ENCODE measurements around the gene LRRC28. TPM values are rescaled to one million over a fixed set of nuclear protein-coding genes. Genes with fewer than 3 reads are reported as not detected.

Gene LRRC28
- total RNA-seq, 1 experiment from 2014 or later, result 21.4 TPM

GRCh38 chr15:99409097-99409473 is 157.8 kb downstream of the LRRC28 start:
- ChIA-PET POLR2A (interaction anchor here (1.1 kb wide), 1 partner anchor 299 kb away, joined by 6 read pairs; no protein-coding TSS in a partner anchor), CTCF (interaction anchor here (0.6 to 3.5 kb wide), 5 partner anchors 10 to 347 kb away, joined by 3 to 62 read pairs (median 3); no protein-coding TSS in a partner anchor), RAD21 (ENCODE audit: low non-redundant PET in 1 of 2, low total read pairs in 2 of 2, uncharacterized antibody in 2 of 2, unreplicated experiment in 2 of 2) (interaction anchor here in 1 of 2 experiments (1.0 to 1.9 kb wide), 2 partner anchors 295 to 347 kb away, joined by 3 to 12 read pairs; no protein-coding TSS in a partner anchor)
- Histone ChIP-seq H4K20me1 (ENCODE audit: insufficient read depth) (no peaks in the 10 kb centered on the region), H3K4me2 (ENCODE audit: low read length) (peak overlapping the region; percentile 18; the same call in 1 of the 2 replicates), H3K4me1 (ENCODE audit: control insufficient read depth in 1 of 2, insufficient read depth in 2 of 2, low read length in 2 of 2) (peaks cover 0 to 8% of the 10 kb centered on the region in 2 experiments; a peak in 1 of 4 replicates), H3K9me3 (ENCODE audit: control insufficient read depth in 1 of 2, insufficient read depth in 1 of 2, low read depth in 1 of 2, low read length in 2 of 2) (no peaks in the 10 kb centered on the region), H3K79me2 (ENCODE audit: insufficient read depth, low read length) (no peaks in the 10 kb centered on the region), H3K9ac (ENCODE audit: low read length) (no peak overlapping the region), H2AFZ (ENCODE audit: low read depth, low read length, poor library complexity, severe bottlenecking) (no peak overlapping the region), H3K4me3 (replicated peaks in 1 of 2; ENCODE audit: low read depth in 1 of 2, low read length in 2 of 2) (no peak overlapping the region), H3K27me3 (ENCODE audit: insufficient read depth, low read length) (no peaks in the 10 kb centered on the region), H3K27ac (ENCODE audit: low read depth, low read length) (no peak overlapping the region), H3K36me3 (ENCODE audit: control insufficient read depth in 1 of 2, insufficient read depth in 2 of 2, low read length in 2 of 2) (no peaks in the 10 kb centered on the region), H3K9me2 (ENCODE audit: insufficient read depth) (no peaks in the 10 kb centered on the region)
- intact Hi-C loops (cut with micrococcal nuclease), result loop anchor here (1.0 kb wide), 1 partner anchor 295 kb away; no protein-coding TSS in a partner anchor
- DNase-seq (ENCODE audit: low read depth, low spot score) (peak; percentile 38), ATAC-seq (peak; percentile 98)
- BruUV-seq (replicated peaks), result no TSS peak
- TF ChIP-seq SP1 (IDR thresholded peaks at IDR 0.05; ENCODE audit: low read depth), result no peak
- peak; percentile 59 to 75 (median 64); a peak in 5 of 6 replicates for TF ChIP-seq CTCF (IDR thresholded peaks at IDR 0.05 in 2 of 3, conservative IDR thresholded peaks at IDR 0.05 in 1 of 3; ENCODE audit: borderline replicate concordance in 1 of 3, insufficient read depth in 1 of 3, low read depth in 2 of 3, low read length in 2 of 3)
- TF ChIP-seq RAD21 (IDR thresholded peaks at IDR 0.05; ENCODE audit: low read depth), result peak; percentile 88

GRCh38 chr15:99409560-99409959 is 158.3 kb downstream of the LRRC28 start:
- Histone ChIP-seq H2AFZ (ENCODE audit: low read depth, low read length, poor library complexity, severe bottlenecking) (no peak overlapping the region), H3K27me3 (ENCODE audit: insufficient read depth, low read length) (no peaks in the 10 kb centered on the region), H3K9ac (ENCODE audit: low read length) (no peak overlapping the region), H4K20me1 (ENCODE audit: insufficient read depth) (no peaks in the 10 kb centered on the region), H3K79me2 (ENCODE audit: insufficient read depth, low read length) (no peaks in the 10 kb centered on the region), H3K9me3 (ENCODE audit: control insufficient read depth in 1 of 2, insufficient read depth in 1 of 2, low read depth in 1 of 2, low read length in 2 of 2) (no peaks in the 10 kb centered on the region), H3K4me1 (ENCODE audit: control insufficient read depth in 1 of 2, insufficient read depth in 2 of 2, low read length in 2 of 2) (peaks cover 0 to 10% of the 10 kb centered on the region in 2 experiments; a peak in 1 of 4 replicates), H3K4me3 (replicated peaks in 1 of 2; ENCODE audit: low read depth in 1 of 2, low read length in 2 of 2) (no peak overlapping the region), H3K4me2 (ENCODE audit: low read length) (no peak overlapping the region), H3K9me2 (ENCODE audit: insufficient read depth) (no peaks in the 10 kb centered on the region), H3K36me3 (ENCODE audit: control insufficient read depth in 1 of 2, insufficient read depth in 2 of 2, low read length in 2 of 2) (no peaks in the 10 kb centered on the region), H3K27ac (ENCODE audit: low read depth, low read length) (no peak overlapping the region)
- ChIA-PET CTCF (interaction anchor here (0.6 to 3.5 kb wide), 5 partner anchors 10 to 347 kb away, joined by 3 to 62 read pairs (median 3); no protein-coding TSS in a partner anchor), POLR2A (interaction anchor here (1.1 kb wide), 1 partner anchor 299 kb away, joined by 6 read pairs; no protein-coding TSS in a partner anchor), RAD21 (ENCODE audit: low non-redundant PET in 1 of 2, low total read pairs in 2 of 2, uncharacterized antibody in 2 of 2, unreplicated experiment in 2 of 2) (interaction anchor here in 1 of 2 experiments (1.9 kb wide), 1 partner anchor 295 kb away, joined by 12 read pairs; no protein-coding TSS in a partner anchor)
- DNase-seq (ENCODE audit: low read depth, low spot score) (no peak), ATAC-seq (peak; percentile 11)
- no TSS peak for BruUV-seq (replicated peaks)
- intact Hi-C loops (cut with micrococcal nuclease), result loop anchor here (1.0 kb wide), 1 partner anchor 295 kb away; no protein-coding TSS in a partner anchor
- TF ChIP-seq REST (IDR thresholded peaks at IDR 0.05; ENCODE audit: low read depth) (no peak), SP1 (IDR thresholded peaks at IDR 0.05; ENCODE audit: low read depth) (no peak), ATF3 (IDR thresholded peaks at IDR 0.05) (no peak), ZNF274 (IDR thresholded peaks at IDR 0.05; ENCODE audit: low read depth, low read length) (no peak), ZBTB33 (IDR thresholded peaks at IDR 0.05; ENCODE audit: extremely low read depth, insufficient replicate concordance, low read length) (no peak), SIN3A (IDR thresholded peaks at IDR 0.05; ENCODE audit: low read depth) (no peak), EZH2phosphoT487 (IDR thresholded peaks at IDR 0.05; ENCODE audit: borderline replicate concordance) (no peak), POLR2A (IDR thresholded peaks at IDR 0.05; ENCODE audit: borderline replicate concordance, extremely low read depth, insufficient read depth, insufficient read length) (no peak)

All from HCT116 (cell line).